GM23338 (cell line): ENCODE measurements around the gene ADA. TPM values are rescaled to one million over a fixed set of nuclear protein-coding genes. Genes with fewer than 3 reads are reported as not detected.
A peak's percentile ranks its signal among the peaks of the same experiment; 100 is the strongest.

ENCODE experiments used
- ATAC-seq: fragments of 200-7000 bp; cut with Tn5 transposase; 3 replicates; pipeline ENCODE4 v1.9.1; 2020
- DNase-seq: peaks from one replicate; pipeline ENCODE4 v3.0.0-alpha.2; 2015; ENCODE audit warnings: low spot score
- H2AFZ ChIP-seq: fragments of 200-600 bp; sonication (generic); 2 replicates; pipeline ENCODE4 v1.8.0; 2016; ENCODE audit warnings: antibody characterized with exemption, mild to moderate bottlenecking, moderate library complexity
- H3F3A ChIP-seq: fragments of 200-600 bp; sonication (generic); replicated peaks from 2 replicates; pipeline ENCODE4 v1.8.0; 2017; ENCODE audit warnings: antibody characterized with exemption, mixed run types, low read depth
- H3K27ac ChIP-seq: fragments of 200-600 bp; sonication (generic); 2 replicates; pipeline ENCODE4 v1.6.1; 2016; ENCODE audit warnings: low read depth
- H3K27me3 ChIP-seq: fragments of 200-600 bp; sonication (generic); 2 replicates; pipeline ENCODE4 v1.8.0; 2016; ENCODE audit warnings: mild to moderate bottlenecking, mixed run types, moderate library complexity; ENCODE audit not compliant: insufficient read depth
- H3K36me3 ChIP-seq: fragments of 200-600 bp; sonication (generic); 2 replicates; pipeline ENCODE4 v1.8.0; 2016; ENCODE audit warnings: mild to moderate bottlenecking; ENCODE audit not compliant: insufficient read depth
- H3K4me1 ChIP-seq: fragments of 200-600 bp; sonication (generic); 2 replicates; pipeline ENCODE4 v1.8.0; 2016; ENCODE audit warnings: mild to moderate bottlenecking, moderate library complexity; ENCODE audit not compliant: insufficient read depth
- H3K4me2 ChIP-seq: fragments of 200-600 bp; sonication (generic); 2 replicates; pipeline ENCODE4 v1.7.1; 2017; ENCODE audit warnings: mixed run types
- H3K4me3 ChIP-seq: fragments of 200-600 bp; sonication (generic); 2 replicates; pipeline ENCODE4 v1.6.1; 2016; ENCODE audit warnings: mixed run types
- H3K79me2 ChIP-seq: fragments of 200-600 bp; sonication (generic); replicated peaks from 2 replicates; pipeline ENCODE4 v1.8.0; 2017; ENCODE audit warnings: mild to moderate bottlenecking; ENCODE audit not compliant: insufficient read depth
- H3K9me2 ChIP-seq: fragments of 200-600 bp; sonication (generic); 2 replicates; pipeline ENCODE4 v1.8.0; 2017; ENCODE audit not compliant: insufficient read depth
- H4K20me1 ChIP-seq: fragments of 200-600 bp; sonication (generic); replicated peaks from 2 replicates; pipeline ENCODE4 v1.8.0; 2017; ENCODE audit warnings: mild to moderate bottlenecking; ENCODE audit not compliant: insufficient read depth
- H3K27ac Mint-ChIP-seq: 2 replicates; pipeline ENCODE4 v1.8.0; 2020; ENCODE audit warnings: inconsistent platforms, mild to moderate bottlenecking, moderate library complexity, mixed read lengths
- H3K27me3 Mint-ChIP-seq: 3 replicates; pipeline ENCODE4 v1.8.0; 2022; ENCODE audit warnings: low read depth, mild to moderate bottlenecking, moderate library complexity, mixed read lengths, inconsistent platforms; ENCODE audit not compliant: insufficient read depth, poor library complexity
- H3K36me3 Mint-ChIP-seq: 3 replicates; pipeline ENCODE4 v1.8.0; 2021; ENCODE audit warnings: low read depth, mild to moderate bottlenecking, inconsistent platforms, moderate library complexity, mixed read lengths
- H3K4me1 Mint-ChIP-seq: 3 replicates; pipeline ENCODE4 v1.8.0; 2020; ENCODE audit warnings: mild to moderate bottlenecking, inconsistent platforms, mixed read lengths
- H3K4me3 Mint-ChIP-seq: 3 replicates; pipeline ENCODE4 v1.8.0; 2021; ENCODE audit warnings: moderate library complexity, mild to moderate bottlenecking, inconsistent platforms, mixed read lengths
- H3K9me3 Mint-ChIP-seq: 3 replicates; pipeline ENCODE4 v1.8.0; 2020; ENCODE audit warnings: moderate library complexity, mild to moderate bottlenecking, inconsistent platforms, mixed read lengths
- CREB1 ChIP-seq: fragments of 250-450 bp; sonication (Bioruptor Pico); IDR thresholded peaks from 2 replicates; pipeline ENCODE4 v1.5.0; 2020; ENCODE audit warnings: low read depth, mild to moderate bottlenecking, moderate library complexity
- EZH2 ChIP-seq: fragments of 200-600 bp; sonication (generic); IDR thresholded peaks from one replicate; pipeline ENCODE4 v1.8.0; 2017; ENCODE audit warnings: antibody characterized with exemption, mild to moderate bottlenecking, low read depth; ENCODE audit not compliant: unreplicated experiment
- EZH2phosphoT487 ChIP-seq: fragments of 200-600 bp; sonication (generic); IDR thresholded peaks from one replicate; pipeline ENCODE4 v1.8.1; 2018; ENCODE audit warnings: antibody characterized with exemption; ENCODE audit not compliant: unreplicated experiment
- JUNB ChIP-seq: IDR thresholded peaks from one replicate; pipeline ENCODE4 v1.6.1; 2016; ENCODE audit warnings: antibody characterized with exemption; ENCODE audit not compliant: unreplicated experiment
- NANOG ChIP-seq: IDR thresholded peaks from 2 replicates; pipeline ENCODE4 v1.6.1; 2016; ENCODE audit warnings: antibody characterized with exemption, borderline replicate concordance
- POLR2AphosphoS5 ChIP-seq: IDR thresholded peaks from 2 replicates; pipeline ENCODE4 v1.6.1; 2016; ENCODE audit warnings: antibody characterized with exemption, low read depth
- STAT1 ChIP-seq: IDR thresholded peaks from one replicate; pipeline ENCODE4 v1.6.1; 2016; ENCODE audit warnings: antibody characterized with exemption; ENCODE audit not compliant: unreplicated experiment
- ZNF114 ChIP-seq: fragments of 250-450 bp; sonication (Bioruptor Pico); IDR thresholded peaks from 2 replicates; pipeline ENCODE4 v1.5.0; 2020; ENCODE audit warnings: mild to moderate bottlenecking, moderate library complexity
- ZNF331 ChIP-seq: fragments of 250-450 bp; sonication (Bioruptor Pico); IDR thresholded peaks from 2 replicates; pipeline ENCODE4 v1.5.0; 2020; ENCODE audit warnings: low read depth, mild to moderate bottlenecking, moderate library complexity
- polyA plus RNA-seq: library from polyadenylated mRNA; unstranded; fragments of >200 nt; fragmentation: Nextera tagmentation; extraction: Ambion mirVana; gene quantifications from 2 replicates; pipeline ENCODE4 v1.2.1, GENCODE V29; 2016
- total RNA-seq: library from RNA; depleted of rRNA; stranded (reverse); fragments of >200 nt; shearing (Covaris generic); gene quantifications from 2 replicates; pipeline ENCODE4 v1.2.3, GENCODE V29; 2014
- TF ChIP-seq, protein P1 (sequence below): IDR thresholded peaks from one replicate; pipeline ENCODE4 v1.6.1; 2018; ENCODE audit warnings: antibody characterized with exemption; ENCODE audit not compliant: unreplicated experiment
- TF ChIP-seq, protein P2 (sequence below), 2 experiments: fragments of 200-600 bp in 1 of 2; sonication (generic) in 1 of 2; conservative IDR thresholded peaks; 2 replicates each; pipeline versions ENCODE4 v1.5.1 to v1.6.1; 2016 to 2017; ENCODE audit warnings: antibody characterized with exemption in 2 of 2, low read depth in 2 of 2, mild to moderate bottlenecking in 2 of 2, moderate library complexity in 1 of 2
- TF ChIP-seq, protein P3 (sequence below): IDR thresholded peaks from 2 replicates; pipeline ENCODE4 v1.6.1; 2016; ENCODE audit warnings: antibody characterized with exemption
- TF ChIP-seq, protein P4 (sequence below): fragments of 250-450 bp; sonication (Bioruptor Pico); IDR thresholded peaks from 2 replicates; pipeline ENCODE4 v1.5.0; 2020; ENCODE audit warnings: mild to moderate bottlenecking, moderate library complexity

ADA gene
- total and polyA plus RNA-seq, 2 experiments from 2014 or later = 15.8 to 16.2 TPM

DNA sequence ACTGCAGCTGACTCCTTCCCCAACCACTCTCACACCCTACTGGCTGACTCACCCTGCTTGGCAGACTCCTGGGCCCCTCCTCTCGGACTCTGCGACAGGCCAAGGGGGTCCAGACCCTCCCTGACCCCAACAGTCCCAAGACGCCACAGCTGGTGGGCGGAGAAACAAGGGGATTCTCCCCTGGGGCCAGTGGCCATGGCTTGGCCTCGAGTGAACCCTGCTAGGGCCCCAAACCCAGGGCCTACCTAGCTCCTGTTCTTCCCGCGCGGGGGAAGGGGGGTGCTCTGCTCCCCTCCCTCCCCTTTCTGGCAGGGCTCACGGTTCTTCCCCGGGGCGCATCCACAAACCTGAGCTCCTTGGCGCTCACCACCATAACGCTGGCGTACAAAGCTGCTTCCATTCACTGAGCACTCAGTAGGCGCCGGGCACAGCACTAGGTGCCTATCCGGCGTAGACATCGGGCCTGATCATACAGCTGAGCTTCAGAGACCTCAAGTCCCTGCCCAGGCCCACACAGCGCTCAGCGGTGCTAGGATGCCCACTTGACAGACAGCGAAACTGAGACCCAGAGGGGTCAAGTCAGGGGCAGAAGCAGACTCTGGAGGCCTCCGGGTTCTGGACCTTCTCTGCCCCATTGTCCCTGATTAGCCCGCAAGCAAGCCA, 597 bp downstream of the ADA start:
- Histone ChIP-seq H3K36me3 (no peaks in the 10 kb centered on the region), H4K20me1 (no peaks in the 10 kb centered on the region; the same call in 1 of the 2 replicates), H3K9me2 (no peaks in the 10 kb centered on the region), H3K4me2 (peak overlapping the region; percentile 100), H2AFZ (peak overlapping the region; percentile 78), H3K27me3 (peaks cover 32% of the 10 kb centered on the region), H3K27ac (no peak overlapping the region), H3K79me2 (no peaks in the 10 kb centered on the region), H3F3A (peaks cover 6% of the 10 kb centered on the region; the same call in 1 of the 2 replicates), H3K4me3 (peak overlapping the region; percentile 96), H3K4me1 (peaks cover 22% of the 10 kb centered on the region)
- H3K27ac Mint-ChIP-seq = no peak overlapping the region
- TF ChIP-seq POLR2AphosphoS5 = no peak
- no peak for TF ChIP-seq NANOG
- TF ChIP-seq, protein P1, sequence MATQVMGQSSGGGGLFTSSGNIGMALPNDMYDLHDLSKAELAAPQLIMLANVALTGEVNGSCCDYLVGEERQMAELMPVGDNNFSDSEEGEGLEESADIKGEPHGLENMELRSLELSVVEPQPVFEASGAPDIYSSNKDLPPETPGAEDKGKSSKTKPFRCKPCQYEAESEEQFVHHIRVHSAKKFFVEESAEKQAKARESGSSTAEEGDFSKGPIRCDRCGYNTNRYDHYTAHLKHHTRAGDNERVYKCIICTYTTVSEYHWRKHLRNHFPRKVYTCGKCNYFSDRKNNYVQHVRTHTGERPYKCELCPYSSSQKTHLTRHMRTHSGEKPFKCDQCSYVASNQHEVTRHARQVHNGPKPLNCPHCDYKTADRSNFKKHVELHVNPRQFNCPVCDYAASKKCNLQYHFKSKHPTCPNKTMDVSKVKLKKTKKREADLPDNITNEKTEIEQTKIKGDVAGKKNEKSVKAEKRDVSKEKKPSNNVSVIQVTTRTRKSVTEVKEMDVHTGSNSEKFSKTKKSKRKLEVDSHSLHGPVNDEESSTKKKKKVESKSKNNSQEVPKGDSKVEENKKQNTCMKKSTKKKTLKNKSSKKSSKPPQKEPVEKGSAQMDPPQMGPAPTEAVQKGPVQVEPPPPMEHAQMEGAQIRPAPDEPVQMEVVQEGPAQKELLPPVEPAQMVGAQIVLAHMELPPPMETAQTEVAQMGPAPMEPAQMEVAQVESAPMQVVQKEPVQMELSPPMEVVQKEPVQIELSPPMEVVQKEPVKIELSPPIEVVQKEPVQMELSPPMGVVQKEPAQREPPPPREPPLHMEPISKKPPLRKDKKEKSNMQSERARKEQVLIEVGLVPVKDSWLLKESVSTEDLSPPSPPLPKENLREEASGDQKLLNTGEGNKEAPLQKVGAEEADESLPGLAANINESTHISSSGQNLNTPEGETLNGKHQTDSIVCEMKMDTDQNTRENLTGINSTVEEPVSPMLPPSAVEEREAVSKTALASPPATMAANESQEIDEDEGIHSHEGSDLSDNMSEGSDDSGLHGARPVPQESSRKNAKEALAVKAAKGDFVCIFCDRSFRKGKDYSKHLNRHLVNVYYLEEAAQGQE = no peak
- no peak for TF ChIP-seq JUNB
- TF ChIP-seq ZNF114 (CRISPR knock-in tag) = no peak
- TF ChIP-seq CREB1 (CRISPR knock-in tag) = no peak
- TF ChIP-seq, protein P2, sequence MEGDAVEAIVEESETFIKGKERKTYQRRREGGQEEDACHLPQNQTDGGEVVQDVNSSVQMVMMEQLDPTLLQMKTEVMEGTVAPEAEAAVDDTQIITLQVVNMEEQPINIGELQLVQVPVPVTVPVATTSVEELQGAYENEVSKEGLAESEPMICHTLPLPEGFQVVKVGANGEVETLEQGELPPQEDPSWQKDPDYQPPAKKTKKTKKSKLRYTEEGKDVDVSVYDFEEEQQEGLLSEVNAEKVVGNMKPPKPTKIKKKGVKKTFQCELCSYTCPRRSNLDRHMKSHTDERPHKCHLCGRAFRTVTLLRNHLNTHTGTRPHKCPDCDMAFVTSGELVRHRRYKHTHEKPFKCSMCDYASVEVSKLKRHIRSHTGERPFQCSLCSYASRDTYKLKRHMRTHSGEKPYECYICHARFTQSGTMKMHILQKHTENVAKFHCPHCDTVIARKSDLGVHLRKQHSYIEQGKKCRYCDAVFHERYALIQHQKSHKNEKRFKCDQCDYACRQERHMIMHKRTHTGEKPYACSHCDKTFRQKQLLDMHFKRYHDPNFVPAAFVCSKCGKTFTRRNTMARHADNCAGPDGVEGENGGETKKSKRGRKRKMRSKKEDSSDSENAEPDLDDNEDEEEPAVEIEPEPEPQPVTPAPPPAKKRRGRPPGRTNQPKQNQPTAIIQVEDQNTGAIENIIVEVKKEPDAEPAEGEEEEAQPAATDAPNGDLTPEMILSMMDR (conservative IDR thresholded peaks at IDR 0.05; ENCODE audit: low read depth in 2 of 2) = no peak
- no peak for TF ChIP-seq ZNF331 (CRISPR knock-in tag)
- TF ChIP-seq, protein P3, sequence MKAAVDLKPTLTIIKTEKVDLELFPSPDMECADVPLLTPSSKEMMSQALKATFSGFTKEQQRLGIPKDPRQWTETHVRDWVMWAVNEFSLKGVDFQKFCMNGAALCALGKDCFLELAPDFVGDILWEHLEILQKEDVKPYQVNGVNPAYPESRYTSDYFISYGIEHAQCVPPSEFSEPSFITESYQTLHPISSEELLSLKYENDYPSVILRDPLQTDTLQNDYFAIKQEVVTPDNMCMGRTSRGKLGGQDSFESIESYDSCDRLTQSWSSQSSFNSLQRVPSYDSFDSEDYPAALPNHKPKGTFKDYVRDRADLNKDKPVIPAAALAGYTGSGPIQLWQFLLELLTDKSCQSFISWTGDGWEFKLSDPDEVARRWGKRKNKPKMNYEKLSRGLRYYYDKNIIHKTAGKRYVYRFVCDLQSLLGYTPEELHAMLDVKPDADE = no peak
- no peak for TF ChIP-seq EZH2phosphoT487
- TF ChIP-seq, protein P4, sequence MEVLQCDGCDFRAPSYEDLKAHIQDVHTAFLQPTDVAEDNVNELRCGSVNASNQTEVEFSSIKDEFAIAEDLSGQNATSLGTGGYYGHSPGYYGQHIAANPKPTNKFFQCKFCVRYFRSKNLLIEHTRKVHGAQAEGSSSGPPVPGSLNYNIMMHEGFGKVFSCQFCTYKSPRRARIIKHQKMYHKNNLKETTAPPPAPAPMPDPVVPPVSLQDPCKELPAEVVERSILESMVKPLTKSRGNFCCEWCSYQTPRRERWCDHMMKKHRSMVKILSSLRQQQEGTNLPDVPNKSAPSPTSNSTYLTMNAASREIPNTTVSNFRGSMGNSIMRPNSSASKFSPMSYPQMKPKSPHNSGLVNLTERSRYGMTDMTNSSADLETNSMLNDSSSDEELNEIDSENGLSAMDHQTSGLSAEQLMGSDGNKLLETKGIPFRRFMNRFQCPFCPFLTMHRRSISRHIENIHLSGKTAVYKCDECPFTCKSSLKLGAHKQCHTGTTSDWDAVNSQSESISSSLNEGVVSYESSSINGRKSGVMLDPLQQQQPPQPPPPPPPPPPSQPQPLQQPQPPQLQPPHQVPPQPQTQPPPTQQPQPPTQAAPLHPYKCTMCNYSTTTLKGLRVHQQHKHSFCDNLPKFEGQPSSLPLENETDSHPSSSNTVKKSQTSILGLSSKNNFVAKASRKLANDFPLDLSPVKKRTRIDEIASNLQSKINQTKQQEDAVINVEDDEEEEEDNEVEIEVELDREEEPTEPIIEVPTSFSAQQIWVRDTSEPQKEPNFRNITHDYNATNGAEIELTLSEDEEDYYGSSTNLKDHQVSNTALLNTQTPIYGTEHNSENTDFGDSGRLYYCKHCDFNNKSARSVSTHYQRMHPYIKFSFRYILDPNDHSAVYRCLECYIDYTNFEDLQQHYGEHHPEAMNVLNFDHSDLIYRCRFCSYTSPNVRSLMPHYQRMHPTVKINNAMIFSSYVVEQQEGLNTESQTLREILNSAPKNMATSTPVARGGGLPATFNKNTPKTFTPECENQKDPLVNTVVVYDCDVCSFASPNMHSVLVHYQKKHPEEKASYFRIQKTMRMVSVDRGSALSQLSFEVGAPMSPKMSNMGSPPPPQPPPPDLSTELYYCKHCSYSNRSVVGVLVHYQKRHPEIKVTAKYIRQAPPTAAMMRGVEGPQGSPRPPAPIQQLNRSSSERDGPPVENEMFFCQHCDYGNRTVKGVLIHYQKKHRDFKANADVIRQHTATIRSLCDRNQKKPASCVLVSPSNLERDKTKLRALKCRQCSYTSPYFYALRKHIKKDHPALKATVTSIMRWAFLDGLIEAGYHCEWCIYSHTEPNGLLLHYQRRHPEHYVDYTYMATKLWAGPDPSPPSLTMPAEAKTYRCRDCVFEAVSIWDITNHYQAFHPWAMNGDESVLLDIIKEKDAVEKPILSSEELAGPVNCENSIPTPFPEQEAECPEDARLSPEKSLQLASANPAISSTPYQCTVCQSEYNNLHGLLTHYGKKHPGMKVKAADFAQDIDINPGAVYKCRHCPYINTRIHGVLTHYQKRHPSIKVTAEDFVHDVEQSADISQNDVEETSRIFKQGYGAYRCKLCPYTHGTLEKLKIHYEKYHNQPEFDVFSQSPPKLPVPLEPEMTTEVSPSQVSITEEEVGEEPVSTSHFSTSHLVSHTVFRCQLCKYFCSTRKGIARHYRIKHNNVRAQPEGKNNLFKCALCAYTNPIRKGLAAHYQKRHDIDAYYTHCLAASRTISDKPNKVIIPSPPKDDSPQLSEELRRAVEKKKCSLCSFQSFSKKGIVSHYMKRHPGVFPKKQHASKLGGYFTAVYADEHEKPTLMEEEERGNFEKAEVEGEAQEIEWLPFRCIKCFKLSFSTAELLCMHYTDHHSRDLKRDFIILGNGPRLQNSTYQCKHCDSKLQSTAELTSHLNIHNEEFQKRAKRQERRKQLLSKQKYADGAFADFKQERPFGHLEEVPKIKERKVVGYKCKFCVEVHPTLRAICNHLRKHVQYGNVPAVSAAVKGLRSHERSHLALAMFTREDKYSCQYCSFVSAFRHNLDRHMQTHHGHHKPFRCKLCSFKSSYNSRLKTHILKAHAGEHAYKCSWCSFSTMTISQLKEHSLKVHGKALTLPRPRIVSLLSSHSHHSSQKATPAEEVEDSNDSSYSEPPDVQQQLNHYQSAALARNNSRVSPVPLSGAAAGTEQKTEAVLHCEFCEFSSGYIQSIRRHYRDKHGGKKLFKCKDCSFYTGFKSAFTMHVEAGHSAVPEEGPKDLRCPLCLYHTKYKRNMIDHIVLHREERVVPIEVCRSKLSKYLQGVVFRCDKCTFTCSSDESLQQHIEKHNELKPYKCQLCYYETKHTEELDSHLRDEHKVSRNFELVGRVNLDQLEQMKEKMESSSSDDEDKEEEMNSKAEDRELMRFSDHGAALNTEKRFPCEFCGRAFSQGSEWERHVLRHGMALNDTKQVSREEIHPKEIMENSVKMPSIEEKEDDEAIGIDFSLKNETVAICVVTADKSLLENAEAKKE (CRISPR knock-in tag) = no peak
- no peak for TF ChIP-seq EZH2
- TF ChIP-seq STAT1 = no peak
- H3K27me3 Mint-ChIP-seq = peaks cover 40% of the 10 kb centered on the region
- ATAC-seq (peak; percentile 11), DNase-seq (peak; percentile 21)
- peak overlapping the region; percentile 65 for H3K4me3 Mint-ChIP-seq
- peaks cover 40% of the 10 kb centered on the region for H3K4me1 Mint-ChIP-seq
- H3K36me3 Mint-ChIP-seq = peaks cover 21% of the 10 kb centered on the region
- peaks cover 24% of the 10 kb centered on the region for H3K9me3 Mint-ChIP-seq
